HEK293T (cell line): ENCODE data around the gene CLTA.
A peak's percentile ranks its signal among the peaks of the same experiment; 100 is the strongest.

Experiments used
- CTCF ChIA-PET: fragments of 350-600 bp; formaldehyde crosslinking; extraction: SDS; loops from one replicate; lab custom pipeline; 2021; ENCODE audit warnings: antibody characterized with exemption, inconsistent platforms; lab: Yijun Ruan, JAX
- POLR2A ChIA-PET: fragments of 350-600 bp; formaldehyde crosslinking; extraction: SDS; loops from one replicate; lab custom pipeline; 2020; ENCODE audit warnings: antibody characterized with exemption, inconsistent platforms; lab: Yijun Ruan, JAX
- DNase-seq: peaks from one replicate; pipeline ENCODE4 v3.0.0; 2012; ENCODE audit warnings: mixed read lengths; ENCODE audit errors: extremely low spot score
- ARNT ChIP-seq: fragments of 450-650 bp; IDR thresholded peaks from 2 replicates; pipeline ENCODE4 v1.6.1; 2017; ENCODE audit warnings: mild to moderate bottlenecking
- BHLHE40 ChIP-seq: fragments of 450-650 bp; IDR thresholded peaks from 2 replicates; pipeline ENCODE4 v1.6.1; 2016; ENCODE audit warnings: mild to moderate bottlenecking, moderate library complexity, borderline replicate concordance
- CTBP1 ChIP-seq: fragments of 450-650 bp; IDR thresholded peaks from 2 replicates; pipeline ENCODE4 v1.6.1; 2016; ENCODE audit warnings: borderline replicate concordance
- ELF4 ChIP-seq: fragments of 450-650 bp; IDR thresholded peaks from 2 replicates; pipeline ENCODE4 v1.6.1; 2017; ENCODE audit warnings: antibody characterized with exemption
- FOXA1 ChIP-seq: fragments of 450-650 bp; IDR thresholded peaks from 2 replicates; pipeline ENCODE4 v1.6.1; 2016; ENCODE audit warnings: mild to moderate bottlenecking
- FOXK2 ChIP-seq: fragments of 450-650 bp; IDR thresholded peaks from 2 replicates; pipeline ENCODE4 v1.6.1; 2016; ENCODE audit warnings: mild to moderate bottlenecking
- FOXM1 ChIP-seq: fragments of 450-650 bp; IDR thresholded peaks from 2 replicates; pipeline ENCODE4 v1.6.1; 2017; ENCODE audit warnings: mild to moderate bottlenecking, borderline replicate concordance
- HDGF ChIP-seq: fragments of 450-650 bp; IDR thresholded peaks from 2 replicates; pipeline ENCODE4 v1.6.1; 2017; ENCODE audit warnings: antibody characterized with exemption, borderline replicate concordance
- L3MBTL2 ChIP-seq: fragments of 450-650 bp; conservative IDR thresholded peaks from 2 replicates; pipeline ENCODE4 v1.6.1; 2016; ENCODE audit warnings: mild to moderate bottlenecking
- LEF1 ChIP-seq: fragments of 450-650 bp; IDR thresholded peaks from 2 replicates; pipeline ENCODE4 v1.6.1; 2017; ENCODE audit warnings: mild to moderate bottlenecking, borderline replicate concordance
- NFRKB ChIP-seq: fragments of 450-650 bp; IDR thresholded peaks from 2 replicates; pipeline ENCODE4 v1.6.1; 2016; ENCODE audit warnings: mild to moderate bottlenecking, moderate library complexity
- PKNOX1 ChIP-seq: fragments of 450-650 bp; IDR thresholded peaks from 2 replicates; pipeline ENCODE4 v1.6.1; 2016
- SP1 ChIP-seq: fragments of 450-650 bp; IDR thresholded peaks from 2 replicates; pipeline ENCODE4 v1.6.1; 2017
- SUZ12 ChIP-seq: fragments of 450-650 bp; IDR thresholded peaks from 2 replicates; pipeline ENCODE4 v1.6.1; 2016; ENCODE audit warnings: mild to moderate bottlenecking
- TARDBP ChIP-seq: fragments of 450-650 bp; IDR thresholded peaks from 2 replicates; pipeline ENCODE4 v1.6.1; 2016
- ZNF384 ChIP-seq: fragments of 450-650 bp; IDR thresholded peaks from 2 replicates; pipeline ENCODE4 v1.6.1; 2016

CLTA gene

GRCh38 chr9:36250079-36250478 lies 59.4 kb downstream of the CLTA start:
- ChIA-PET CTCF (no interaction called here), POLR2A (no interaction called here)
- no peak for DNase-seq
- no peak for TF ChIP-seq SUZ12
- no peak for TF ChIP-seq CTBP1
- no peak for TF ChIP-seq L3MBTL2
- TF ChIP-seq LEF1 = no peak
- no peak for TF ChIP-seq ELF4
- no peak for TF ChIP-seq SP1
- no peak for TF ChIP-seq PKNOX1
- TF ChIP-seq TARDBP = no peak
- TF ChIP-seq BHLHE40 = no peak
- no peak for TF ChIP-seq FOXK2
- no peak for TF ChIP-seq HDGF
- TF ChIP-seq FOXA1 = no peak
- TF ChIP-seq ARNT = no peak
- no peak for TF ChIP-seq FOXM1
- no peak for TF ChIP-seq ZNF384
- TF ChIP-seq NFRKB = no peak

GRCh38 chr9:36251428-36251827 lies 60.7 kb downstream of the CLTA start:
- ChIA-PET CTCF (no interaction called here), POLR2A (no interaction called here)
- no peak for TF ChIP-seq CTBP1
- TF ChIP-seq ZNF384 = no peak
- no peak for TF ChIP-seq NFRKB
- no peak for TF ChIP-seq FOXA1
- TF ChIP-seq LEF1 = no peak
- no peak for TF ChIP-seq BHLHE40
- TF ChIP-seq SP1 = no peak
- no peak for TF ChIP-seq ELF4
- no peak for TF ChIP-seq FOXK2
- TF ChIP-seq ARNT = no peak
- no peak for TF ChIP-seq HDGF
- TF ChIP-seq PKNOX1 = no peak
- TF ChIP-seq L3MBTL2 = no peak
- TF ChIP-seq FOXM1 = no peak
- no peak for TF ChIP-seq TARDBP
- TF ChIP-seq SUZ12 = no peak
- no peak for DNase-seq

GRCh38 chr9:36258208-36258995 lies 67.7 kb downstream of the CLTA start, which contains the start of gene GNE:
Gene GNE, minus strand, starts transcription at chr9:36258448. Its CDS starts 9,093 bp downstream, at chr9:36249355.
- TF ChIP-seq CTBP1 = no peak
- no peak for TF ChIP-seq HDGF
- TF ChIP-seq SP1 = peak; percentile 66; the same call in 1 of the 2 replicates
- TF ChIP-seq L3MBTL2 = peak; percentile 80
- peak; percentile 65 for TF ChIP-seq PKNOX1
- no peak for TF ChIP-seq FOXK2
- no peak for TF ChIP-seq SUZ12
- peak; percentile 61; the same call in 1 of the 2 replicates for TF ChIP-seq TARDBP
- TF ChIP-seq ELF4 = no peak
- DNase-seq = peak; percentile 90
- ChIA-PET POLR2A (interaction anchor here (0.7 to 2.0 kb wide), 16 partner anchors 9 to 79 kb away, joined by 3 to 13 read pairs (median 4); no protein-coding TSS in a partner anchor), CTCF (interaction anchor here (0.6 to 1.5 kb wide), 3 partner anchors 42 to 470 kb away, joined by 3 to 5 read pairs (median 3); no protein-coding TSS in a partner anchor)

- CTCF ChIA-PET = interaction anchor here (0.6 to 1.5 kb wide), 4 partner anchors 41 to 470 kb away, joined by 3 to 5 read pairs (median 4); no protein-coding TSS in a partner anchor
- POLR2A ChIA-PET = interaction anchor here (0.7 to 2.0 kb wide), 15 partner anchors 8 to 78 kb away, joined by 3 to 13 read pairs (median 4); no protein-coding TSS in a partner anchor
- no peak for DNase-seq
- no peak for TF ChIP-seq FOXK2
- TF ChIP-seq TARDBP = no peak
- no peak for TF ChIP-seq BHLHE40
- TF ChIP-seq LEF1 = no peak
- no peak for TF ChIP-seq PKNOX1
Observed at GRCh38 chr9:36258996-36259533, 68.3 kb downstream of the CLTA start.
